Activated T-helper 17 cell treated with anti-CD3 and anti-CD28 coated beads, Interleukin-2, amount 50 U/mL, for 72 hours (primary cell): ENCODE results near the gene EEF1AKMT3. TPM values are rescaled to one million over a fixed set of nuclear protein-coding genes. Genes with fewer than 3 reads are reported as not detected.
A peak's percentile ranks its signal among the peaks of the same experiment; 100 is the strongest.

Experiments
- ATAC-seq: fragments of 150-1000 bp; cut with Tn5 transposase; replicated peaks from 2 replicates; pipeline ENCODE4 v1.10.0; 2021; ENCODE audit warnings: mild to moderate bottlenecking, moderate library complexity
- H3K27ac Mint-ChIP-seq: one replicate; pipeline ENCODE4 v1.8.0; 2022; ENCODE audit warnings: mixed read lengths
- H3K27me3 Mint-ChIP-seq: one replicate; pipeline ENCODE4 v1.8.0; 2022; ENCODE audit warnings: mixed read lengths
- H3K36me3 Mint-ChIP-seq: one replicate; pipeline ENCODE4 v1.8.0; 2022; ENCODE audit warnings: low read depth, mild to moderate bottlenecking, mixed read lengths
- H3K4me1 Mint-ChIP-seq: one replicate; pipeline ENCODE4 v1.8.0; 2022; ENCODE audit warnings: mixed read lengths
- H3K4me3 Mint-ChIP-seq: one replicate; pipeline ENCODE4 v1.8.0; 2022; ENCODE audit warnings: mild to moderate bottlenecking, mixed read lengths
- H3K9me3 Mint-ChIP-seq: one replicate; pipeline ENCODE4 v1.8.0; 2022; ENCODE audit warnings: mixed read lengths
- total RNA-seq, 2 donors: library from RNA; stranded (reverse); gene quantifications; one replicate each; pipeline ENCODE4 v1.2.3, GENCODE V29; 2022

EEF1AKMT3 gene
- total RNA-seq, 2 donors from 2014 or later = 5.4 to 11.5 TPM

- peaks cover 13% of the 10 kb centered on the region for H3K4me1 Mint-ChIP-seq
- H3K27ac Mint-ChIP-seq = no peak overlapping the region
- no peaks in the 10 kb centered on the region for H3K9me3 Mint-ChIP-seq
- no peak overlapping the region for H3K4me3 Mint-ChIP-seq
- no peak for ATAC-seq
- H3K27me3 Mint-ChIP-seq = no peaks in the 10 kb centered on the region
- H3K36me3 Mint-ChIP-seq = peaks cover 91% of the 10 kb centered on the region
Observed at GRCh38 chr12:57731411-57732080, 40.9 kb upstream of the EEF1AKMT3 start.

DNA sequence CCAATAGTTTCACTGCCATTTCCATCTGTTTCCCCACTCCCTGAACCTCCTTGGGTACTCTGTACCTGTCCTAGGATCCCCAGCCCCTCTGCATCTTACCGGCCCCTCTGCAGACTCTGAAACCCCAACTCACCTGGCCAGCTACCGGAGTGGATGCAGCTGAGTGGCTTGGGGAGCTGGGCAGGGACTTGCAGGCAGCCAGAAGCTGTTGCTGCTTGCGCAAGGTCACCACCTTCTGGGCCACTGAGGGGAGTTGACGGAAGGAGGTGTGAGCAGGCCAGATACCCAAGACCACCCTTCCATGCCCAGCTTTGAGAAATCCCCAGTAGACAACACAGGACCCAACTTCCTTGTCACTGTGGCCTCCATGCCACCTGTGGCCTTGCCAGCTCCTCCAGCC lies 40.1 kb upstream of the EEF1AKMT3 start:
- Mint-ChIP-seq H3K4me1 (peaks cover 16% of the 10 kb centered on the region), H3K27ac (peak overlapping the region; percentile 66), H3K9me3 (no peaks in the 10 kb centered on the region), H3K4me3 (no peak overlapping the region), H3K27me3 (no peaks in the 10 kb centered on the region), H3K36me3 (peaks cover 95% of the 10 kb centered on the region)
- ATAC-seq = no peak

- Mint-ChIP-seq H3K27ac (peak overlapping the region; percentile 66), H3K4me3 (no peak overlapping the region), H3K27me3 (no peaks in the 10 kb centered on the region), H3K36me3 (peaks cover 88% of the 10 kb centered on the region), H3K4me1 (peaks cover 16% of the 10 kb centered on the region), H3K9me3 (no peaks in the 10 kb centered on the region)
- ATAC-seq = no peak
Observed at GRCh38 chr12:57732726-57733593, 39.5 kb upstream of the EEF1AKMT3 start.

- H3K36me3 Mint-ChIP-seq = peaks cover 80% of the 10 kb centered on the region
- no peaks in the 10 kb centered on the region for H3K9me3 Mint-ChIP-seq
- peaks cover 10% of the 10 kb centered on the region for H3K4me1 Mint-ChIP-seq
- H3K27me3 Mint-ChIP-seq = no peaks in the 10 kb centered on the region
- no peak overlapping the region for H3K27ac Mint-ChIP-seq
- no peak for ATAC-seq
- H3K4me3 Mint-ChIP-seq = no peak overlapping the region
Observed at GRCh38 chr12:57733928-57734327, 38.5 kb upstream of the EEF1AKMT3 start.

- H3K27ac Mint-ChIP-seq = no peak overlapping the region
Observed at GRCh38 chr12:57734591-57734990, 37.8 kb upstream of the EEF1AKMT3 start.

DNA sequence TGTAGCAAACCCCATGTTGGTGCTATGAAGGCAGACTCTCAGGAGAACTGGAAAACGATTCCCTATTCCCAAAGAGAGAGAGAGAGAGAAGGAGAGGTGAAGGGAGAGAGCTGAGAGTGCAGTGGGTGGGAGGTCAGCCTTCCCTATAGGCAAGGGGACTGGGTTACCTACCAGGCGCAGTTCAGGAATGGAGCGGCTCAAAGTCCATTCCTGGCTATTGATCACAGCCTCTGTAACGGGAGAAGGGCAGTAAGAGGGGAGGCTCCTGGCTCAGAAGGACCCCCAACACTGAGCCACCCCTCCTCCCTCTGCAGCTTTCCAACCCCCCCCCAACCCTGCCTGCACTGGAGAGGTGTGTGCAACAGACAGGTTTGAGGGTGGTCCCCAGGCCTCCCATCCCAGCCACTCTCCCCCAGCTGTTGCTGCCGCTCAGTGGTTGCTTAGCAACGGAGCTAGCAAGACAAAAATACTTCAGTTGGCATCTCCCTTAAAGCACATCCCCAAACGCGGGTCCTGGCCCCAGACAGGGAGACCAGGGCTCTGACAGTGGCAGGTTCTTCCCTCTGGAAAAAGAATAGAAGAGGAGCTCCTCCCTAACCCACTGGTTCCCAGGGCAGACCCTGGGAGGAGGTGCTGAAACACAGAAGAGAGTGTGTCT lies 37.1 kb upstream of the EEF1AKMT3 start:
- Mint-ChIP-seq H3K4me3 (no peak overlapping the region), H3K27me3 (no peaks in the 10 kb centered on the region), H3K27ac (no peak overlapping the region), H3K9me3 (no peaks in the 10 kb centered on the region), H3K36me3 (peaks cover 75% of the 10 kb centered on the region), H3K4me1 (peaks cover 17% of the 10 kb centered on the region)
- no peak for ATAC-seq

More at GRCh38 chr12:57734591-57734990, 37.8 kb upstream of the EEF1AKMT3 start:
- no peaks in the 10 kb centered on the region for H3K27me3 Mint-ChIP-seq
- H3K36me3 Mint-ChIP-seq = peaks cover 80% of the 10 kb centered on the region
- H3K4me1 Mint-ChIP-seq = peaks cover 16% of the 10 kb centered on the region
- no peaks in the 10 kb centered on the region for H3K9me3 Mint-ChIP-seq
- no peak for ATAC-seq
- no peak overlapping the region for H3K4me3 Mint-ChIP-seq

DNA sequence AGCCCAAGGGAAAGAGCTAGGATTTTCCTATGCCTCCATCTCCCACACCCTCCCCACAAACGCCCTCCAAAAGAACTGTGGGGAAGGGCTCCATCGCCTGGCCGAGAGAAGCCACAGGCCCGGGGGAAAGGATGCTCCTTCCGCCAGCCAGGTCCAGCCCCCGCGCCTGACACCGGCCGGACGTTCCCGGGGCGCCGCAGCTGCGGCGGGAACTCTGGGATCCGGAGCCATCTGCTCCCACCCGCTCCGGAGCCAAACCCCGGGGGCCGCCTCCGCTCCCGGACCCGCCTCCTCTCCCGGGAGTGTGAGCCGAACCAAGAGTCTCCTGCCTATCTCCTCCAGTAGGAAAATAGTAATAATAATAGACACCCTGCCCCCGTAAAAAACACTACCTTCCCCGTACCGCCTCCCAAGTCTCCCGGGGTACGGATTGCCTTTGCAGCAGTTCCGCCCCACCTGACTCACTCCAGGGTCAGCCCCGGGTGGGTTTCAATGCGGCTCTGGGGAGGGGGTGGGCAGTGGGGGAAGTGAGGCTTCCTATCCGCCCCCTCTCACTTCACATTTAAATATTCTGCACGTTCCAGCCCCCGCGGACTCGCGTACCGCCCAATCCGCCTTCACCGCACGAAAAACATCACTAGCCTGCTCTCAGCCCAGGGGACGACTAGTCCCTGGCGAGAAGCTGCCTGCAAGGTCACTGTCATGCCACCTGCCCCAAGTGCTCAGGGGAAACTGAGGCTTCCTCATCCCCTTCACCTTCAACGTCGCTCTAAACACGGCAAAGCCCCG lies 36.3 kb upstream of the EEF1AKMT3 start:
- Mint-ChIP-seq H3K9me3 (no peaks in the 10 kb centered on the region), H3K4me1 (peaks cover 24% of the 10 kb centered on the region), H3K27ac (peak overlapping the region; percentile 78), H3K27me3 (no peaks in the 10 kb centered on the region), H3K4me3 (no peak overlapping the region), H3K36me3 (peaks cover 74% of the 10 kb centered on the region)
- ATAC-seq = no peak

GRCh38 chr12:57736741-57737466 lies 35.5 kb upstream of the EEF1AKMT3 start:
- Mint-ChIP-seq H3K9me3 (no peaks in the 10 kb centered on the region), H3K27ac (peak overlapping the region; percentile 78), H3K4me3 (no peak overlapping the region), H3K4me1 (peaks cover 27% of the 10 kb centered on the region), H3K36me3 (peaks cover 69% of the 10 kb centered on the region), H3K27me3 (no peaks in the 10 kb centered on the region)
- ATAC-seq = no peak

- Mint-ChIP-seq H3K27me3 (no peaks in the 10 kb centered on the region), H3K36me3 (peaks cover 61% of the 10 kb centered on the region), H3K4me1 (peaks cover 23% of the 10 kb centered on the region), H3K4me3 (no peak overlapping the region), H3K27ac (no peak overlapping the region), H3K9me3 (no peaks in the 10 kb centered on the region)
- no peak for ATAC-seq
Observed at GRCh38 chr12:57737467-57738460, 34.6 kb upstream of the EEF1AKMT3 start.

- ATAC-seq = no peak
- no peaks in the 10 kb centered on the region for H3K9me3 Mint-ChIP-seq
- H3K4me3 Mint-ChIP-seq = peak within 1 kb of the TSS; percentile 99
- H3K36me3 Mint-ChIP-seq = peaks cover 51% of the 10 kb centered on the region
- H3K27me3 Mint-ChIP-seq = no peaks in the 10 kb centered on the region
- H3K4me1 Mint-ChIP-seq = peaks cover 22% of the 10 kb centered on the region
- peak within 1 kb of the TSS; percentile 80 for H3K27ac Mint-ChIP-seq
Observed at GRCh38 chr12:57738661-57739237, 33.7 kb upstream of the EEF1AKMT3 start, which contains the start of gene AGAP2. Gene AGAP2 (minus strand): TSS chr12:57738742. CDS start chr12:57738246, 496 bp downstream.

DNA sequence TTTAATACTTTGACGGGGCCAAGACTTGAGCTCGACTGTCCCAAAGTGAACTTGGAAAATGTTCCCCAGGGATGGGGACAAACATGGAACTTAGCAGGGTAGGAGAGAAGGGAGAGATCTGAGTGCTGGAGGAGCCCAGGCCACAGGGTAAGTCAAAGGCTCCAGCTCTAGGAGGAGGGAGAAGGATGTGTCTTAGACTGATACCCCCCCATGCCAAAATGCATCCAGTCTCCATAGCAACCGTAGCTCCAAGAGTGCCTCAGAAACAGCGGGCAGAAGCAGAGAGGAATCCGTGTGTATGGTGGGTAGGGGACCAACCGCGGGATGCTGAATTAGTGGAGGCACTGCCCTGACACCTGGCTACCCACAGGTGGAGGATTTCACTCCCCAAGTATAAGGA lies 33.0 kb upstream of the EEF1AKMT3 start:
- Mint-ChIP-seq H3K4me1 (peaks cover 27% of the 10 kb centered on the region), H3K36me3 (peaks cover 48% of the 10 kb centered on the region), H3K4me3 (peak overlapping the region; percentile 99), H3K9me3 (no peaks in the 10 kb centered on the region), H3K27ac (peak overlapping the region; percentile 80), H3K27me3 (no peaks in the 10 kb centered on the region)
- ATAC-seq = no peak

GRCh38 chr12:57739914-57740538 lies 32.4 kb upstream of the EEF1AKMT3 start:
- Mint-ChIP-seq H3K4me3 (peak overlapping the region; percentile 99), H3K27me3 (no peaks in the 10 kb centered on the region), H3K36me3 (peaks cover 48% of the 10 kb centered on the region), H3K4me1 (peaks cover 27% of the 10 kb centered on the region), H3K27ac (peak overlapping the region; percentile 97), H3K9me3 (no peaks in the 10 kb centered on the region)
- no peak for ATAC-seq
